BJ (cell line): ENCODE measurements around the gene PURA. TPM values are rescaled to one million over a fixed set of nuclear protein-coding genes. Genes with fewer than 3 reads are reported as not detected.

Experiments used
- CTCF ChIA-PET: fragments of 350-600 bp; formaldehyde crosslinking; extraction: SDS; loops from one replicate; lab custom pipeline; 2021; ENCODE audit warnings: antibody characterized with exemption, inconsistent platforms; lab: Yijun Ruan, JAX
- POLR2A ChIA-PET: fragments of 300-600 bp; sonication (Branson Sonifier 250); formaldehyde crosslinking; extraction: SDS; loops from one replicate; lab custom pipeline; 2021; ENCODE audit warnings: antibody characterized with exemption; lab: Charles Lee
- DNase-seq: peaks from one replicate; pipeline ENCODE4 v3.0.0-alpha.2; 2011; ENCODE audit warnings: low read depth
- H3K27me3 ChIP-seq: 2 replicates; pipeline ENCODE4 v1.6.0; 2011; ENCODE audit warnings: low read length; ENCODE audit not compliant: control insufficient read depth, insufficient read depth
- H3K36me3 ChIP-seq: 2 replicates; pipeline ENCODE4 v1.5.1; 2011; ENCODE audit warnings: low read length; ENCODE audit not compliant: control insufficient read depth, insufficient read depth
- H3K4me3 ChIP-seq: 2 replicates; pipeline ENCODE4 v1.5.1; 2011; ENCODE audit warnings: low read depth, mild to moderate bottlenecking, control low read depth, low read length
- polyA plus RNA-seq: library from polyadenylated mRNA; depleted of rRNA; stranded (reverse); fragments of >200 nt; gene quantifications from 2 replicates; pipeline ENCODE4 v1.2.3, GENCODE V29; 2011
- TF ChIP-seq, protein P1 (sequence below): IDR thresholded peaks from 2 replicates; pipeline ENCODE4 v1.5.1; 2011; ENCODE audit warnings: low read depth, mild to moderate bottlenecking, control low read depth, inconsistent platforms, low read length, moderate library complexity; ENCODE audit not compliant: insufficient read depth

PURA gene
- polyA plus RNA-seq, 1 experiment, result 5.2 TPM

GRCh38 chr5:140090251-140090650, 23.7 kb upstream of the PURA start:
- H3K4me3 ChIP-seq, result no peak overlapping the region
- ChIA-PET POLR2A (no interaction called here), CTCF (interaction anchor here (0.9 kb wide), 1 partner anchor 18 kb away, joined by 3 read pairs; no protein-coding TSS in a partner anchor)
- TF ChIP-seq, protein P1, sequence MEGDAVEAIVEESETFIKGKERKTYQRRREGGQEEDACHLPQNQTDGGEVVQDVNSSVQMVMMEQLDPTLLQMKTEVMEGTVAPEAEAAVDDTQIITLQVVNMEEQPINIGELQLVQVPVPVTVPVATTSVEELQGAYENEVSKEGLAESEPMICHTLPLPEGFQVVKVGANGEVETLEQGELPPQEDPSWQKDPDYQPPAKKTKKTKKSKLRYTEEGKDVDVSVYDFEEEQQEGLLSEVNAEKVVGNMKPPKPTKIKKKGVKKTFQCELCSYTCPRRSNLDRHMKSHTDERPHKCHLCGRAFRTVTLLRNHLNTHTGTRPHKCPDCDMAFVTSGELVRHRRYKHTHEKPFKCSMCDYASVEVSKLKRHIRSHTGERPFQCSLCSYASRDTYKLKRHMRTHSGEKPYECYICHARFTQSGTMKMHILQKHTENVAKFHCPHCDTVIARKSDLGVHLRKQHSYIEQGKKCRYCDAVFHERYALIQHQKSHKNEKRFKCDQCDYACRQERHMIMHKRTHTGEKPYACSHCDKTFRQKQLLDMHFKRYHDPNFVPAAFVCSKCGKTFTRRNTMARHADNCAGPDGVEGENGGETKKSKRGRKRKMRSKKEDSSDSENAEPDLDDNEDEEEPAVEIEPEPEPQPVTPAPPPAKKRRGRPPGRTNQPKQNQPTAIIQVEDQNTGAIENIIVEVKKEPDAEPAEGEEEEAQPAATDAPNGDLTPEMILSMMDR, result no peak
- H3K36me3 ChIP-seq, result no peaks in the 10 kb centered on the region
- no peak for DNase-seq
- H3K27me3 ChIP-seq, result peaks cover 4% of the 10 kb centered on the region

- TF ChIP-seq, protein P1, result no peak
- Histone ChIP-seq H3K4me3 (no peak overlapping the region), H3K36me3 (no peaks in the 10 kb centered on the region), H3K27me3 (peaks cover 4% of the 10 kb centered on the region)
- DNase-seq, result no peak
- CTCF ChIA-PET, result interaction anchor here (1.1 to 1.4 kb wide), 3 partner anchors 19 to 53 kb away, joined by 3 read pairs; no protein-coding TSS in a partner anchor
- POLR2A ChIA-PET, result no interaction called here
Observed at GRCh38 chr5:140093179-140093578, 20.7 kb upstream of the PURA start.

- POLR2A ChIA-PET, result no interaction called here
- no peak for DNase-seq
- Histone ChIP-seq H3K4me3 (no peak overlapping the region), H3K36me3 (no peaks in the 10 kb centered on the region), H3K27me3 (peaks cover 4% of the 10 kb centered on the region)
- TF ChIP-seq, protein P1, result no peak
- CTCF ChIA-PET, result interaction anchor here (1.0 to 1.1 kb wide), 2 partner anchors 20 to 21 kb away, joined by 3 to 5 read pairs; partner anchors contain the start of gene PURA
Observed at GRCh38 chr5:140093866-140094265, 20.0 kb upstream of the PURA start.

DNA sequence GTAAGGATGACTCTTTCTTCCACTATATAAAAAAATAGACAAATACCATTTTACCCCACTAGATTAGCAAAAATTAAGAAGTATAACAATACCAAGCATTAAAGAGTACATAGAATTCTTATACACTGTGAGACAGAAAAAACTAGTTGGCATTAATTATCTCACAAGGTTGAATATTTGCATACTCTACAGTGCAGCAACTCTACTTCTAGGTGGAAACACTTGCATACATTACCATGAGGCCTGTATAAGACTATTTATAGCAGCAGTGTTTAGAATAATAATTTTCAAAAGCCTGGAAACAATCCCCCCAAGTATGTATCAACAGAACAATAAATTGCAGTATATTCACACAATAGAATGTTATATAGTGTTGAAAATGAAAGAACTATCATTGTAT, 19.0 kb upstream of the PURA start:
- no peak for DNase-seq
- CTCF ChIA-PET, result interaction anchor here (1.0 to 1.1 kb wide), 2 partner anchors 19 to 20 kb away, joined by 3 to 5 read pairs; partner anchors contain the start of gene PURA
- POLR2A ChIA-PET, result interaction anchor here (0.6 kb wide), 1 partner anchor 18 kb away, joined by 3 read pairs; no protein-coding TSS in a partner anchor
- Histone ChIP-seq H3K27me3 (peaks cover 4% of the 10 kb centered on the region), H3K4me3 (no peak overlapping the region), H3K36me3 (no peaks in the 10 kb centered on the region)
- TF ChIP-seq, protein P1, result no peak

- H3K27me3 ChIP-seq, result 0 out of 2 replicates have a peak, but pooled peaks cover 2% of the 10 kb centered on the region
- DNase-seq, result no peak
- no peak overlapping the region for H3K4me3 ChIP-seq
- ChIA-PET CTCF (interaction anchor here (1.0 kb wide), 1 partner anchor 53 kb away, joined by 3 read pairs; no protein-coding TSS in a partner anchor), POLR2A (interaction anchor here (0.6 kb wide), 1 partner anchor 1702 kb away, joined by 3 read pairs; no protein-coding TSS in a partner anchor)
- TF ChIP-seq, protein P1, result no peak
- no peaks in the 10 kb centered on the region for H3K36me3 ChIP-seq
Observed at GRCh38 chr5:140101179-140101578, 12.7 kb upstream of the PURA start.
